K562 (cell line): Measurements from ENCODE around the gene KRIT1. TPM values are rescaled to one million over a fixed set of nuclear protein-coding genes. Genes with fewer than 3 reads are reported as not detected.

Experiments used
- CBFA2T3 ChIP-seq: fragments of 450-650 bp; IDR thresholded peaks from 2 replicates; pipeline ENCODE4 v1.6.1; 2017
- EGR1 ChIP-seq: fragments of 450-650 bp; conservative IDR thresholded peaks from 2 replicates; pipeline ENCODE4 v1.6.1; 2017; ENCODE audit warnings: mild to moderate bottlenecking
- KDM5B ChIP-seq: fragments of 200-600 bp; sonication (generic); IDR thresholded peaks from 2 replicates; pipeline ENCODE4 v1.6.1; 2012; ENCODE audit warnings: low read depth, mild to moderate bottlenecking, moderate library complexity, low read length, control low read depth, inconsistent platforms; ENCODE audit not compliant: insufficient replicate concordance
- NCOA2 ChIP-seq, 2 experiments: fragments of 450-650 bp; IDR thresholded peaks; 2 replicates each; pipeline ENCODE4 v1.6.1; 2018; ENCODE audit warnings: mild to moderate bottlenecking in 2 of 2, moderate library complexity in 1 of 2; ENCODE audit not compliant: partially characterized antibody in 2 of 2
- NFXL1 ChIP-seq: fragments of 450-650 bp; formaldehyde crosslinking; IDR thresholded peaks from 2 replicates; pipeline ENCODE4 v1.4.0; 2021; ENCODE audit warnings: mild to moderate bottlenecking
- PRMT5 ChIP-seq: sonication (generic); formaldehyde crosslinking; IDR thresholded peaks from 2 replicates; pipeline ENCODE4 v1.5.0; 2020; ENCODE audit warnings: missing genetic modification reagents
- RAD51 ChIP-seq: fragments of 450-650 bp; IDR thresholded peaks from 2 replicates; pipeline ENCODE4 v1.7.1; 2016; ENCODE audit warnings: low read depth, mild to moderate bottlenecking, borderline replicate concordance
- RBFOX2 ChIP-seq: fragments of 200-400 bp; formaldehyde crosslinking; IDR thresholded peaks from 2 replicates; pipeline ENCODE4 v1.6.1; 2017; ENCODE audit warnings: low read depth, mild to moderate bottlenecking, low read length, moderate library complexity
- SLC30A9 ChIP-seq: fragments of 250-450 bp; sonication (Bioruptor Pico); IDR thresholded peaks from 2 replicates; pipeline ENCODE4 v1.8.0; 2022; ENCODE audit warnings: mild to moderate bottlenecking, moderate library complexity
- TBP ChIP-seq: optimal IDR thresholded peaks from 2 replicates; pipeline ENCODE3; 2011; ENCODE audit warnings: low read depth, low read length, improper control_type of control experiment
- XRCC5 ChIP-seq: fragments of 200-400 bp; formaldehyde crosslinking; IDR thresholded peaks from 2 replicates; pipeline ENCODE4 v1.6.1; 2017; ENCODE audit warnings: low read depth, mild to moderate bottlenecking, low read length
- ZBTB26 ChIP-seq: fragments of 450-650 bp; formaldehyde crosslinking; IDR thresholded peaks from 2 replicates; pipeline ENCODE4 v1.4.0; 2022; ENCODE audit warnings: missing genetic modification characterization
- ZMIZ1 ChIP-seq, 2 experiments: fragments of 150-350 bp in 1 of 2; IDR thresholded peaks; 2 replicates each; pipeline ENCODE4 v1.6.1; 2012 to 2016; ENCODE audit warnings: low read depth in 2 of 2, low read length in 2 of 2, mild to moderate bottlenecking in 1 of 2, moderate library complexity in 1 of 2
- ZNF224 ChIP-seq: sonication (generic); formaldehyde crosslinking; IDR thresholded peaks from 2 replicates; pipeline ENCODE4 v1.8.0; 2022; ENCODE audit warnings: mild to moderate bottlenecking, missing genetic modification reagents
- ZNF23 ChIP-seq: fragments of 250-450 bp; sonication (Bioruptor Pico); IDR thresholded peaks from 2 replicates; pipeline ENCODE4 v1.4.0; 2020; ENCODE audit warnings: mild to moderate bottlenecking
- ZNF311 ChIP-seq: fragments of 250-450 bp; sonication (Bioruptor Pico); IDR thresholded peaks from 2 replicates; pipeline ENCODE4 v1.4.0; 2020; ENCODE audit warnings: mild to moderate bottlenecking, moderate library complexity
- ZNF583 ChIP-seq: fragments of 250-450 bp; sonication (Bioruptor Pico); IDR thresholded peaks from 2 replicates; pipeline ENCODE4 v1.4.0; 2020
- ZNF586 ChIP-seq: fragments of 450-650 bp; formaldehyde crosslinking; conservative IDR thresholded peaks from 2 replicates; pipeline ENCODE4 v1.4.0; 2020; ENCODE audit warnings: mild to moderate bottlenecking, moderate library complexity
- polyA plus RNA-seq, 8 experiments: library from polyadenylated mRNA; depleted of rRNA in 4 of 8; stranded (reverse) in 5 of 8; unstranded in 3 of 8; fragments of >200 nt; fragmentation: Nextera tagmentation in 2 of 8; fragmentation: Illumina TruSeq in 1 of 8; extraction: Ambion mirVana in 2 of 8; extraction: Trizol in 1 of 8; gene quantifications; 2 replicates each; pipeline versions ENCODE4 v1.2.1 to v1.2.3, GENCODE V29; 2011 to 2014; ENCODE audit warnings: inconsistent platforms in 1 of 8, missing spikeins in 1 of 8
- total RNA-seq, 7 experiments: library from RNA; depleted of rRNA in 6 of 7; stranded (reverse); fragments of >200 nt in 6 of 7; fragmentation: Illumina TruSeq in 2 of 7; extraction: Trizol in 2 of 7; gene quantifications; 2 replicates each; pipeline versions ENCODE4 v1.2.1 to v1.2.3, GENCODE V29; 2011 to 2021; ENCODE audit warnings: low replicate concordance in 1 of 7
- TF ChIP-seq, protein P1 (sequence below), 2 experiments: fragments of 450-650 bp; conservative IDR thresholded peaks; 2 replicates each; pipeline ENCODE4 v1.6.1; 2017; ENCODE audit warnings: mild to moderate bottlenecking in 2 of 2, moderate library complexity in 2 of 2
- TF ChIP-seq, protein P2 (sequence below), 2 experiments: fragments of 450-650 bp in 1 of 2; sonication (generic) in 1 of 2; formaldehyde crosslinking in 1 of 2; IDR thresholded peaks in 1 of 2; conservative IDR thresholded peaks in 1 of 2; 2 replicates each; pipeline versions ENCODE4 v1.6.1 to v1.8.1; 2016 to 2023; ENCODE audit warnings: mild to moderate bottlenecking in 2 of 2, moderate library complexity in 2 of 2, inconsistent platforms in 1 of 2, missing genetic modification reagents in 1 of 2

KRIT1 gene
- total and polyA plus RNA-seq, 9 of the 15 experiments (the other 6 are each of a cell fraction or from before 2014, with no cell fraction given), result 21.5 to 81.4 (median 55.9) TPM

- TF ChIP-seq ZNF586 (no peak), KDM5B (peak; percentile 58), RAD51 (peak; percentile 26; the same call in 1 of the 2 replicates), ZNF23 (CRISPR knock-in tag) (no peak), EGR1 (peak; percentile 74), SLC30A9 (CRISPR knock-in tag) (no peak), ZMIZ1 (IDR thresholded peaks at IDR 0.05; ENCODE audit: low read depth in 2 of 2, low read length in 2 of 2) (no peak), CBFA2T3 (no peak), ZNF583 (CRISPR knock-in tag) (no peak), ZNF311 (CRISPR knock-in tag) (no peak), NFXL1 (CRISPR knock-in tag) (no peak), ZNF224 (CRISPR knock-in tag) (no peak), XRCC5 (no peak; the same call in 1 of the 2 replicates), TBP (peak; percentile 67), NCOA2 (IDR thresholded peaks at IDR 0.05; ENCODE audit: partially characterized antibody in 2 of 2) (no peak), RBFOX2 (peak; percentile 94), ZBTB26 (peak; percentile 51; the same call in 1 of the 2 replicates), PRMT5 (CRISPR knock-in tag) (peak; percentile 29; the same call in 1 of the 2 replicates)
- TF ChIP-seq, protein P1, sequence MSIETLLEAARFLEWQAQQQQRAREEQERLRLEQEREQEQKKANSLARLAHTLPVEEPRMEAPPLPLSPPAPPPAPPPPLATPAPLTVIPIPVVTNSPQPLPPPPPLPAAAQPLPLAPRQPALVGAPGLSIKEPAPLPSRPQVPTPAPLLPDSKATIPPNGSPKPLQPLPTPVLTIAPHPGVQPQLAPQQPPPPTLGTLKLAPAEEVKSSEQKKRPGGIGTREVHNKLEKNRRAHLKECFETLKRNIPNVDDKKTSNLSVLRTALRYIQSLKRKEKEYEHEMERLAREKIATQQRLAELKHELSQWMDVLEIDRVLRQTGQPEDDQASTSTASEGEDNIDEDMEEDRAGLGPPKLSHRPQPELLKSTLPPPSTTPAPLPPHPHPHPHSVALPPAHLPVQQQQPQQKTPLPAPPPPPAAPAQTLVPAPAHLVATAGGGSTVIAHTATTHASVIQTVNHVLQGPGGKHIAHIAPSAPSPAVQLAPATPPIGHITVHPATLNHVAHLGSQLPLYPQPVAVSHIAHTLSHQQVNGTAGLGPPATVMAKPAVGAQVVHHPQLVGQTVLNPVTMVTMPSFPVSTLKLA (conservative IDR thresholded peaks at IDR 0.05), result peak; percentile 90 to 96
- TF ChIP-seq, protein P2, sequence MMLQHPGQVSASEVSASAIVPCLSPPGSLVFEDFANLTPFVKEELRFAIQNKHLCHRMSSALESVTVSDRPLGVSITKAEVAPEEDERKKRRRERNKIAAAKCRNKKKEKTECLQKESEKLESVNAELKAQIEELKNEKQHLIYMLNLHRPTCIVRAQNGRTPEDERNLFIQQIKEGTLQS (IDR thresholded peaks at IDR 0.05), result peak; percentile 34; the same call in 1 of the 2 replicates
- TF ChIP-seq, protein P2 (CRISPR knock-in tag; conservative IDR thresholded peaks at IDR 0.05), result no peak
Measured at GRCh38 chr7:92245487-92246359, at the start of gene KRIT1, which contains the start of gene ANKIB1 (continued).
